CMK (cell line): ENCODE data around the gene TXNRD1.
"Not testable (repeated sequence)": the region's sequence is repeated elsewhere in the genome, so short reads cannot be mapped to it uniquely, and the experiment has no call there.

Experiments
- DNase-seq: peaks from one replicate; pipeline ENCODE4 v3.0.0-alpha.2; 2010; ENCODE audit warnings: low read depth

TXNRD1 gene

DNA sequence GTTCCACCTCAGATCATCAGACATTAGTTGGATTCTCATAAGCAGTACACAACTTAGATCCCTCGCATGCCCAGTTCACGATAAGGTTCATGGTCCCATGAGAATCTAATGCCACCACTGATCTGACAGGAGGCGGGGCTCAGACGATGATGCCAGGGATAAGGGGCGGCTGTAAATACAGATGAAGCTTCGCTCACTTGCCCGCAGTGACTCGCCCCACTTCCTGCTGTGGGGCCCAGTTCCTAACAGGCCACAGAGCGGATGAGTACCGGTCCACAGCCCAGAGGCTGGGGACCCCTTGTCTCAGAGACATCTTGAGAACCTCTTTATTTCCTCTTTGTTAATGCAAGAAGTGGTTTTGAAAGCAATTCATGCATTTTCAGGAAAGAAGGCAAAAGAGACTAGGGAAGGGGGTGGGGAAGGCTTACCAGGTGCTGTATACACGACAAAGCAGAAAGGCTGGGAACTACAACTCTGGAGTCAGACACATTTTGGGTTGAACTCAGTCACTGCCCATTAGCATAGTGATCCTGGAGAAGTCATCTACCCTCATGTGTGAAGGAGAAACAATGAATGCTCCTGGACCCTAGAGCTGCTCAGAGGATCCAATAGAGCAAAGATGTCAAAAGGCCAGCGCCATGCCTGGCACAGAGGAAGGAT, 156.6 kb downstream of the TXNRD1 start:
- DNase-seq = peak; percentile 50

DNA sequence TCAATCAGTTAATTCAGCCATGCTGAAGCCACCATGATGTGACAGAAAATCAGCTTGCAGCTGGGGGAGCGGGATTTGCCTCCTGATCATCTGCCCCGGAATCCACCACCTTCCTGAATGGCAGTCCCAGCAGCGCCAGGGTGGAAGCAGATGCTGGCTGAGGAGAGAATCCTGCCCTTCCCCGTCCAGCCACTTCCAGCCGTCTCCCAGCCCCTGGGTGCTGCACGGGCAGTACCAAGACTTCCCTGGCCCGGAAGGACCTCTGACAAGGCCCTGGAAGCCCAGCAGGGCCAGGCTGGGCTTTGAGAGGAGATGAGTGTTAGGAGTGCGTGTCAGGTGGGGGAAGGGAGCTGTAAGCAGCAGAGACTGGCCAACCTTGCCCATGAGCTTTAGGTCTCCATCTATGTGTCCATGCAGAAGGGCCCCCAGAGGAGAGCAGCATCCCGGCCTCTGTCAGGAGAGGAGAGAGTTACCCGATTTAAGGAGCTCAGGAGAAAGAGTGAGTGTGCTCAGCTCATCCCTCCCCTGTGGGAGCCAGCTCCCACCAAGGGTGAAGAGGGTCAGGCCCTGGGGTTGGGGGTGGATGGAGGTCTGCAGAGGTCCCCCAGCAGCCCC, 157.2 kb downstream of the TXNRD1 start:
- DNase-seq = no peak

DNA sequence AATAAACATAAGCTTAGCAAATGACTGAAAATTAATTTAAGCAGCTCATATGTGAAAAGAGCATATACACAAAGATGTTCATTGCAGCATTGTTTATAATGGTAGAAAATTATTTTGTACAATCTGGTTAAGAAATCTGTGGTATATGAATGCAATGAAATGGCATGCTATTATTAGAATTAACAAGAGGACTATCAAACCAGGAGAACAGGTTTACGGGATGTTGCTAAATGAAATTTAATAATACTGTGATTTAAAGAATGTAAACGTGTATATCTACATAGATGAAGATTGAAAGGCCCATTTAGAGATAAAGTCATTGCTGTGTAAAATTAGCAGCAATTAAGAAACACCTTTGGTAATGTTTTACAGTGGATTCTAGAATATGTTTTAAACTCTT, 158.5 kb downstream of the TXNRD1 start:
- no peak for DNase-seq

DNA sequence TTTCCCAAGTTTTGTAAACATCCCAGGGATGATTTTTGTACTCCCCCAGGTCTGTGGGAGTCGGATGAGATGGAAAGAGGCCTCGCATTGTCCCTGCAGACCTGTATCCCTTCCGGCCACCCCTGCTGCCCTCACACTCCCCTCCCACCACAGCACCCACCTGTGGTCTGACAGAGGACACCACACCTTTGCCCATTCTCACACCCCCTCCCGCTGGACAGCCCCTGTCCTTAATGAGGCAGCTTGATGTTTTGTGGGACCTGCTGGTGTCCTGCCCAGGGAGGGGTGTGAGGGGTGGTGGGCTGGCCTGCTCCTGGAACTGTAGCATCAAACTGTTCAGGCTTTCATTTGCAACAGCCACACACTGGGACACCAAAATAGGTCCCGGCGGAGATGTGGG, 159.2 kb downstream of the TXNRD1 start:
- no peak for DNase-seq

DNA sequence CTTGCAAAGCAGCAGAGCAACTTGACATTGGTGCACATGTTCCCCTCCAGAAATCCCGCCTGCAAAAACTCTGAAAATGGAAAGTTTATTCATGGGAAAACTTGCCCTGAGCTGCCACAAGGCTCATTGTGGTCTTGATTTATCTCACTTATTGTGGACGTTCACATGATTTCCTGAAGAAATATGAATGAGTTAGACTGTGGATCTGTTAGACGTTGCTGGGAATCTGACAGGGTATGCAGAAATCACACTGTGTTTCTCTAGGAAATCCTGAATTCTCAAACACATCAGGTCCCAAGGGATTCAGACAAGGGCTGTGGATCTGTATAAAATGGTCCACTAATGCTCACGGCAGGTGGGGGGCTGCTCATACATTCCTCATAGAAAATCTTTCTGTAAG, 160.2 kb downstream of the TXNRD1 start:
- DNase-seq = no peak

DNA sequence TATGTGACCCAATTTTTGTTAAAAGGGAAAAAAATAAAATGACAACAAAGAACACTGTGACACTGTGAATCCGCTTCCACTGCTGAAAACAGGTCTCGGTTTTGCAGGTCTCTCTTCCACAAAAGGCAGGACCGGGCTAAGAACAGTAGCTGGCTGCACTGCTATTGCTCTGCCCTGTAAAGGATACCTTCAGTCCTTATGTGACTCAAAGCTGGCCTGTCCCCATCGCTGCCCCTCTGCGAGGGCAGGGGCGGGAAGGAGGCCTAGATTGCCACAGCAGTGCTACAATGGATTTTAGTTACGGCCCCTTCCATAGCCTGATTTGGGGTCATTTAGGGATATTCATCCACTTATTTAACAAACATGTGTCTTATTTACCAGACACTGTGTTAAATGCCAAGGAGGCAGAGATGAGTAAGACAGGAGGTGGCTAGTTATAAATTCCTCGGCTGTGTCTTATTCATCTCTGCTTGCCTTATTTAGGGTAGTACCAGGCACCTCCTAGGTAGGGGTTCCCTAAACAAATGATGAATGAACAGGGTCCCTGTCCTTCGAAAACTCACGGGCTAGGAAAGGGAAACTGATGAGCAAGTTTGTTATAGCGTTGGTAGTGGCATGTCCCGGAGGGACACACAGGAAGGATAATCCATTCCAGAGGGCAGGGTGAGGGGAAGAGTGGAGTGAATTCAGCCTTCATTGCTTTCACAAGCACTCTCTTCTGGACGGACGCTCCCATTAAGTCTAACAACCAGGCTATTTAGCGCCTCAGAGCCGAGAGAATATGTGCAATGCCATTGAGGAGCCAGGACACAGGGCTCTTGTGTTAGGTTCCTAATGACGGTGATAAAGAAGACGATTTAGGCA, 161.3 kb downstream of the TXNRD1 start:
- no peak for DNase-seq

DNA sequence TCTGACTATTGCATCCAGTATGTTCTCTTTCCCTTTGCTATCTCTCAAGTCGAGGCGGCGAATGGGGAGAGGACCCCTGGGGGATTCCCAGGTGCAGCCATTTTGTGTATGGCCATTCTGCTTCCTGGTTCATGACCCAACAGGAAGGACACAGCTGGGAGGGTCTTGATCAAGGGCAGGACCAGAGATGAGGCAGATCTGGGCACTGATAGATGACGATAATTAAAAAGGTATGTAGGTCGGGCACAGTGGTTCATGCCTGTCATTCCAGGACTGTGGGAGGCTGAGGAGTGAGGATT, 161.9 kb downstream of the TXNRD1 start:
- DNase-seq = no peak

DNA sequence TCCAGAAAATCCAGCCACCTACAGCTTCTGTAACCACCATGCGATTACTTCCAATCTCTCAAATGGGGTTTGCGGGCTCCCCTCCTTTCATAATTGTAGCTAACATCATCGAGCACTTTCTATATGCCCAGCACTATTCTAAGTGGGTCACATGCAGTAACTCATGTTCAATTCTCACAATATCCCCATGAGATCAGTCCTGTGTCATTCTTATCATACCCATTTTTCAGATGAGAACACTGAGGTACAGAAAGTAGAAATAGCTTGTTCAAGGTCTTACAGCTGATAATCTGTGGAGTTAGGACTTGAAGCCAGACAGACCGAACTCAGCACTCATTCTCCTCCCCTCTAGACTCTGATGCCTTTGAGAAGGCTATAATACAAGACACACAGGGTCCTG, 162.8 kb downstream of the TXNRD1 start:
- no peak for DNase-seq

DNA sequence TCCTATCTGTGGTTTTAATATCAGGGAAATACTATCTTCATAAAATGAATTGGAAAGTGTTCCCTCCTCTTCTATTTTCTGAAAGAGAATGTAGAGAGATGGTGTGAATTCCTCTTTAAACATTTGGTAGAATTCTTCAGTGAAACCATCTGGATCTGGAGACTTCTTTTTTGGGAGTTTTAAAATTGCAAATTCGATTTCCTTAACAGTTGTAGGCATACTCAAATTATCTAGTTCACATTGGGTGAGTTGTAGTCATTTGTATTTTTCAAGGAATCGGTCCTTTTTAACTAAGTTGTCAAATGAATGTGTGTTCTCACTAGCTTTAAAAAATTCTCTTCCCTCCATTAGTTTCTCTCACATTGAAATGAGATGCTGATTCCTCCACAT, 165.8 kb downstream of the TXNRD1 start:
- DNase-seq = no peak

DNA sequence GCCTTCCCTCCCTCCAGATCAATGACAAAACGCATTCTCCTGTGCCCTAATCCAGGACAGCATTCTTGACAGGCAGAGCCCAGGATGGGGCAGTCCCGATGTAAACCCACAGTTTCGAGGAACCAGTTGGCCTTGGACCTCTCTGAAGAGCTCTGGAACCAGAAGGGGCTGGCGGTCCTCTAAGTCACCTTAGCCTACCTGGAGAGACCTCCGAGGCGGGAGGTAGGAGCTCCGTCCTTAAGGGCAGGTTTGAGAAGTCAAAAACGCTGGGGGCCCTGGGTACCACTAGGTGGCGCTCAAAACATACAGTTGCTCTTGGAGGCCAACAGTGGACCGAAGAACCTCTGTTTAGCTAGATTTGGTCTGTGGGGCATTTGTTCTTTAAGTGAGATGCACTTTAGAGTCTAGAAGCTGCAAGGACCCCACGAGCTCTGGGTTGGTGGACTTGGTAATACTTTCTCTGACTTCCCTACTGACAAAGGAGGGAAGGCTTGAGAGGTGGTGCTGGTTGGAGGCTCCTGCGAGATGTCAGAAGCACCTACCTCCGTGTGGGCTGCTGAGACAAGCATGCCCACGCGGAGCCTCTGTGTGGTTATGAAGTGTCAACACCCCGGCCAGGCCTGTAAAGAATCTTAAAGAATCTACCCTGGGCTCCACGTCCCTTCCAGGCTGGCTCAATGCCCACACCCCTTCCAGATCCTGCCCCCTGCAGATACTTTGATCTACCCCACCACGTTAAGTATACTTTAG, 166.3 kb downstream of the TXNRD1 start:
- no peak for DNase-seq

DNA sequence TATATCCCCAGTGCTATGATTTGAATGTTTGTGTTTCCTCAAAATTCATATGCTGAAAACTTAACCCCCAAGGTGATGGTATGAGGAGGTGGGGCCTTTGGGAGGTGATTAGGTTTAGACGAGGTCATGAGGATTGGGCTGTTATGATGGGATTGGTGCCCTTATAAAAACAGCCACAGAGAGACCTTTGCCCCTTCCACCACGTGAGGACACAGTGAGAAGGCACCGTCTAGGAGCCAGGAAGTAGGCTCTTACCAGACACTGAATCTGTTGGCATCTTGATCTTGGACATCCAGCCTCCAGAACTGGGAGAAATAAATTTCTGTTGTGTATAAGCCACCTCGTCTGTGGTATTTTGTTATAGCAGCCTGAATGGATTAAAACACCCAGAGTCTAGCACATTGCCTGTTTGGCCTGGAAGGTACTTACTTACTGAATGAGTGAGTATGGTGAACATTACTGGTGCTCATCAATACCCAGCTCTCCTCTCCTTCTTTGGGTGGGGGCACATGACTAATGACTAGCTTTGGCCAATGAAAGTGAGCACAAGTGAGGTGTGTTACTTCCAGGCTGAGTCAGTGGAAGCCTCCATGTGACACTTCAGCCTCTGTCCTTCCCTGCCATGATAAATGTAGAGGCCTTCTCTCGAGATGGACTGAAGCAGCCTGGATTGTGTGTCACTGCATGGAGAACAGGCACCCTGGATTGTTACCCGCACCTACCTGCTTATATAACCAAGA, 168.7 kb downstream of the TXNRD1 start:
- DNase-seq = no peak

DNA sequence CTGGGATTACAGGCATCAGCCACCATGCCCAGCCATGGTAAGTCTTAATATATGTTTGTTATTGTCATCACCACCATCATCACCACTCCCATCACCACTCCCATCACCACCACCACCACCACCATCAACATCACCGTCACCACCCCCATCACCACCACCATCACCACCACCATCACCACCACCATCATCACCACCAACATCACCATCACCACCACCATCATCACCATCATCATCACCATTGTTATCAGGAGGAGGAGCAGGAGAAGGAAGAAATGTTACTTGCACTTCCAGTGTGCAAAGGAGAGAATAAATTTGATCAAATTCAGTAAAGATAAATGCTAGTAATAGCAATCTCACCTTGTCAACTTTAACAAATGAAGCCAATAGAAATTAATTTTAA, 169.9 kb downstream of the TXNRD1 start:
- DNase-seq = no peak

DNA sequence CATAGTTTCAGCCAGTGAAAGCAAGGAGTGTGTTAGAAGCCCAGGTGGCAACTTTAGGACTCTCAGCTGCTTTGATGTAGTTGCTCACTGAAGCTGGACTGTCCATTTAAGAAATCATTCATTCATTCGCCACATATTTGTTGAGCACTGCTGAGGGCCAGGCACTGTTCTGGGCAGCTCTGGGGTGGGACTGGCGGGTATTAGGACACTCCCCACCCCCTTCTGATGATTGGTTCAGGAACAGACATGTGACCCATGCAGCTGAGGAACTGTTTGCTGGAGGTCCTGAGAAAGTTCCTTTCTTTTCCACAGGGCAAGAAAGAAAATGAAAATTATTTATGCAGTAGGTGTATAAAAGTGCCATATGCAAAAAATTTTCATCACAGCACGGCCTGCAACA, 170.9 kb downstream of the TXNRD1 start:
- DNase-seq = no peak

DNA sequence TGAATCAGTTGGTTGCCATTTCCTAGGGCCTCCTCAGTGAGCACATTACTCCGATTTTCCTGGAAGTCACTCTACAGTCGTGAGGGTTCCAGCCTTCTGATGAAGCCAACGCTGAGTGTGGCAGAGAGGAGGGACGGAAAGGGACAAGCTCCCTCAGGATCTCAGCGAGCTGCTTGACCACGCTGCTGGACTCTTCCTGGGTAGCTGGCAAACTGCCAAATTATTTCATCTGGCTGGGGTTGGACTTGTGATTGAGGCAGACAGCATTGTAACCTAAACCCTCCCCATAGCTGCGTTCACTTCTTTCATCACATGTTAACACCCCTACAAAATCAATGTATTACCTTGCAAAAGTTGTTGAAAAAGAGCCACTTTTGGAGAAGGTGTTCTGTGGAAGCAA, 171.6 kb downstream of the TXNRD1 start:
- DNase-seq = no peak

DNA sequence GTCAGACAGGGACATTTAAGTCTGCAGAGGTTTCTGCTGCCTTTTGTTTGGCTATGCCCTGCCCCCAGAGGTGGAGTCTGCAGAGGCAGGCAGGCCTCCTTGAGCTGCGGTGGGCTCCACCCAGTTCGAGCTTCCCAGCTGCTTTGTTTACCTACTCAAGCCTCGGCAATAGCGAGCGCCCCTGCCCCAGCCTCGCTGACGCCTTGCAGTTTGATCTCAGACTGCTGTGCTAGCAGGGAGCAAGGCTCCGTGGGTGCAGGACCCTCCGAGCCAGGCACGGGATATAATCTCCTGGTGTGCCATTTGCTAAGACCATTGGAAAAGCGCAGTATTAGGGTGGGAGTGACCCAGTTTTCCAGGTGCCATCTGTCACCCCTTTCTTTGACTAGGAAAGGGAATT, 178.5 kb downstream of the TXNRD1 start:
- not testable (repeated sequence) for DNase-seq
